HUES64 (cell line): Measurements from ENCODE around the gene ABHD15.

Source experiments
- H3K27ac ChIP-seq: 2 replicates; pipeline ENCODE4 v1.7.0; 2013; ENCODE audit warnings: low read depth, low read length, inconsistent platforms
- H3K27me3 ChIP-seq: 2 replicates; pipeline ENCODE4 v1.6.1; 2013; ENCODE audit warnings: mild to moderate bottlenecking, low read length; ENCODE audit not compliant: insufficient read depth
- H3K36me3 ChIP-seq: 2 replicates; pipeline ENCODE4 v1.6.1; 2013; ENCODE audit warnings: mild to moderate bottlenecking, low read length; ENCODE audit not compliant: insufficient read depth
- H3K4me1 ChIP-seq: 2 replicates; pipeline ENCODE4 v1.6.1; 2013; ENCODE audit warnings: mild to moderate bottlenecking, low read length, moderate library complexity; ENCODE audit not compliant: insufficient read depth
- H3K4me3 ChIP-seq: 2 replicates; pipeline ENCODE4 v1.5.1; 2013; ENCODE audit warnings: mild to moderate bottlenecking, low read length, moderate library complexity
- H3K9ac ChIP-seq: 2 replicates; pipeline ENCODE4 v1.6.1; 2013; ENCODE audit warnings: mild to moderate bottlenecking, low read depth, low read length
- H3K9me3 ChIP-seq: 2 replicates; pipeline ENCODE4 v1.6.1; 2013; ENCODE audit warnings: low read depth, low read length; ENCODE audit not compliant: insufficient read depth
- WGBS: fragments of 150-250, 120-280 bp; methylation state at CpG from one replicate; pipeline ENCODE4 v1.1.7; 2013; ENCODE audit warnings: missing lambda C conversion rate; 5-methylcytosine and 5-hydroxymethylcytosine counted together

The ABHD15 gene

GRCh38 chr17:29610395-29610794 is 43.6 kb upstream of the ABHD15 start:
- H3K27me3 ChIP-seq, result peaks cover 28% of the 10 kb centered on the region
- H3K27ac ChIP-seq, result no peak overlapping the region
- no peaks in the 10 kb centered on the region for H3K9me3 ChIP-seq
- no peak overlapping the region for H3K4me3 ChIP-seq
- H3K9ac ChIP-seq, result no peak overlapping the region
- H3K4me1 ChIP-seq, result peaks cover 15% of the 10 kb centered on the region; the same call in 1 of the 2 replicates
- 87% methylated on average over 3 of the region's 3 CpGs for WGBS
- no peaks in the 10 kb centered on the region for H3K36me3 ChIP-seq

- Histone ChIP-seq H3K27me3 (peaks cover 14% of the 10 kb centered on the region), H3K9me3 (no peaks in the 10 kb centered on the region), H3K36me3 (no peaks in the 10 kb centered on the region), H3K4me1 (peaks cover under 1% of the 10 kb centered on the region; the same call in 1 of the 2 replicates), H3K4me3 (no peak overlapping the region), H3K27ac (no peak overlapping the region), H3K9ac (no peak overlapping the region)
- WGBS, result 93% methylated on average over 15 of the region's 15 CpGs
These were observed 42.1 kb upstream of the ABHD15 start for GRCh38 chr17:29608986-29609385.

- Histone ChIP-seq H3K9ac (no peak overlapping the region), H3K27ac (no peak overlapping the region), H3K36me3 (no peaks in the 10 kb centered on the region), H3K9me3 (no peaks in the 10 kb centered on the region), H3K27me3 (peaks cover 5% of the 10 kb centered on the region), H3K4me3 (no peak overlapping the region), H3K4me1 (no peaks in the 10 kb centered on the region)
- 90% methylated on average over 29 of the region's 29 CpGs for WGBS
These were observed 40.8 kb upstream of the ABHD15 start for GRCh38 chr17:29607557-29608195.

- Histone ChIP-seq H3K27ac (no peak overlapping the region), H3K4me1 (0 out of 2 replicates have a peak, but pooled peaks cover under 1% of the 10 kb centered on the region), H3K36me3 (no peaks in the 10 kb centered on the region), H3K4me3 (no peak overlapping the region), H3K27me3 (no peaks in the 10 kb centered on the region), H3K9ac (no peak overlapping the region), H3K9me3 (no peaks in the 10 kb centered on the region)
- 94% methylated on average over 6 of the region's 6 CpGs for WGBS
These were observed 36.4 kb upstream of the ABHD15 start for GRCh38 chr17:29603109-29603674.

- H3K27me3 ChIP-seq, result peaks cover 8% of the 10 kb centered on the region; the same call in 1 of the 2 replicates
- no peak overlapping the region for H3K4me3 ChIP-seq
- peaks cover 22% of the 10 kb centered on the region for H3K4me1 ChIP-seq
- no peak overlapping the region for H3K27ac ChIP-seq
- WGBS, result 40% methylated on average over 12 of the region's 13 CpGs
- no peaks in the 10 kb centered on the region for H3K9me3 ChIP-seq
- H3K36me3 ChIP-seq, result no peaks in the 10 kb centered on the region
- no peak overlapping the region for H3K9ac ChIP-seq
These were observed 30.7 kb upstream of the ABHD15 start for GRCh38 chr17:29597361-29598172.

- H3K9me3 ChIP-seq, result no peaks in the 10 kb centered on the region
- no peak overlapping the region for H3K27ac ChIP-seq
- H3K4me1 ChIP-seq, result peaks cover 27% of the 10 kb centered on the region
- no peak overlapping the region for H3K9ac ChIP-seq
- WGBS, result 54% methylated on average over 9 of the region's 9 CpGs
- H3K36me3 ChIP-seq, result no peaks in the 10 kb centered on the region
- no peak overlapping the region for H3K4me3 ChIP-seq
- peaks cover 8% of the 10 kb centered on the region; the same call in 1 of the 2 replicates for H3K27me3 ChIP-seq
These were observed 30.0 kb upstream of the ABHD15 start for GRCh38 chr17:29596811-29597210.

GRCh38 chr17:29595943-29596774 is 29.3 kb upstream of the ABHD15 start:
- 87% methylated on average over 9 of the region's 12 CpGs for WGBS
- Histone ChIP-seq H3K9me3 (no peaks in the 10 kb centered on the region), H3K36me3 (no peaks in the 10 kb centered on the region), H3K4me3 (no peak overlapping the region), H3K27me3 (peaks cover 8% of the 10 kb centered on the region; the same call in 1 of the 2 replicates), H3K9ac (no peak overlapping the region), H3K27ac (no peak overlapping the region), H3K4me1 (peaks cover 27% of the 10 kb centered on the region)

- Histone ChIP-seq H3K4me1 (peaks cover 32% of the 10 kb centered on the region), H3K36me3 (no peaks in the 10 kb centered on the region), H3K27ac (no peak overlapping the region), H3K9me3 (no peaks in the 10 kb centered on the region), H3K9ac (no peak overlapping the region), H3K4me3 (no peak overlapping the region), H3K27me3 (peaks cover 13% of the 10 kb centered on the region)
- whole genome bisulfite sequencing, result 64% methylated on average over 5 of the region's 7 CpGs
These were observed 28.5 kb upstream of the ABHD15 start for GRCh38 chr17:29595107-29595942.

GRCh38 chr17:29594519-29595090 is 27.8 kb upstream of the ABHD15 start:
- Histone ChIP-seq H3K9ac (no peak overlapping the region), H3K36me3 (no peaks in the 10 kb centered on the region), H3K4me1 (peaks cover 39% of the 10 kb centered on the region), H3K9me3 (no peaks in the 10 kb centered on the region), H3K27me3 (peaks cover 19% of the 10 kb centered on the region), H3K27ac (no peak overlapping the region), H3K4me3 (peak overlapping the region; percentile 62; the same call in 1 of the 2 replicates)
- 86% methylated on average over 11 of the region's 11 CpGs for WGBS
